ENCODE measurements around the gene GRN.
A peak's percentile ranks its signal among the peaks of the same experiment; 100 is the strongest.

The GRN gene

GRCh38 chr17:44355642-44356099 lies 10.6 kb downstream of the GRN start:
- no peak overlapping the region for H3K4me3 ChIP-seq (ENCODE audit: low read depth, low read length)
- peaks cover under 1% of the 10 kb centered on the region for H3K4me1 ChIP-seq (ENCODE audit: control insufficient read depth, insufficient read depth, low read length, unreplicated experiment)
- H3K27me3 ChIP-seq (ENCODE audit: insufficient read depth, low read length): no peaks in the 10 kb centered on the region
- no peak overlapping the region for H3K27ac ChIP-seq (ENCODE audit: low read depth, low read length)
- no peaks in the 10 kb centered on the region for H3K79me2 ChIP-seq (ENCODE audit: control insufficient read depth, insufficient read depth, low read length, unreplicated experiment)
- peaks cover 3% of the 10 kb centered on the region; the same call in 1 of the 2 replicates for H3K36me3 ChIP-seq (ENCODE audit: insufficient read depth, low read length)
- no peak overlapping the region for H2AFZ ChIP-seq (ENCODE audit: low read length, unreplicated experiment)

- H3K27me3 ChIP-seq (ENCODE audit: insufficient read depth, low read length): no peaks in the 10 kb centered on the region
- no peak overlapping the region for H3K4me3 ChIP-seq (ENCODE audit: low read depth, low read length)
- no peaks in the 10 kb centered on the region; the same call in 1 of the 2 replicates for H3K36me3 ChIP-seq (ENCODE audit: insufficient read depth, low read length)
- peaks cover 6% of the 10 kb centered on the region for H3K4me1 ChIP-seq (ENCODE audit: control insufficient read depth, insufficient read depth, low read length, unreplicated experiment)
- H3K27ac ChIP-seq (ENCODE audit: low read depth, low read length): no peak overlapping the region
- H2AFZ ChIP-seq (ENCODE audit: low read length, unreplicated experiment): no peak overlapping the region
- no peaks in the 10 kb centered on the region for H3K79me2 ChIP-seq (ENCODE audit: control insufficient read depth, insufficient read depth, low read length, unreplicated experiment)
These were observed 11.1 kb downstream of the GRN start for GRCh38 chr17:44356241-44356640.

- H3K27me3 ChIP-seq (ENCODE audit: insufficient read depth, low read length): no peaks in the 10 kb centered on the region
- peaks cover 13% of the 10 kb centered on the region for H3K4me1 ChIP-seq (ENCODE audit: control insufficient read depth, insufficient read depth, low read length, unreplicated experiment)
- H3K4me3 ChIP-seq (ENCODE audit: low read depth, low read length): no peak overlapping the region
- H3K27ac ChIP-seq (ENCODE audit: low read depth, low read length): no peak overlapping the region
- H2AFZ ChIP-seq (ENCODE audit: low read length, unreplicated experiment): no peak overlapping the region
- H3K36me3 ChIP-seq (ENCODE audit: insufficient read depth, low read length): no peaks in the 10 kb centered on the region
- no peaks in the 10 kb centered on the region for H3K79me2 ChIP-seq (ENCODE audit: control insufficient read depth, insufficient read depth, low read length, unreplicated experiment)
These were observed 13.0 kb downstream of the GRN start for GRCh38 chr17:44358066-44358465.

GRCh38 chr17:44359006-44359405 lies 13.9 kb downstream of the GRN start:
- Histone ChIP-seq H2AFZ (ENCODE audit: low read length, unreplicated experiment) (no peak overlapping the region), H3K4me3 (ENCODE audit: low read depth, low read length) (no peak overlapping the region), H3K4me1 (ENCODE audit: control insufficient read depth, insufficient read depth, low read length, unreplicated experiment) (peaks cover 13% of the 10 kb centered on the region), H3K27me3 (ENCODE audit: insufficient read depth, low read length) (no peaks in the 10 kb centered on the region), H3K27ac (ENCODE audit: low read depth, low read length) (no peak overlapping the region), H3K79me2 (ENCODE audit: control insufficient read depth, insufficient read depth, low read length, unreplicated experiment) (no peaks in the 10 kb centered on the region), H3K36me3 (ENCODE audit: insufficient read depth, low read length) (no peaks in the 10 kb centered on the region)

- no peak overlapping the region for H2AFZ ChIP-seq (ENCODE audit: low read length, unreplicated experiment)
- H3K79me2 ChIP-seq (ENCODE audit: control insufficient read depth, insufficient read depth, low read length, unreplicated experiment): no peaks in the 10 kb centered on the region
- no peaks in the 10 kb centered on the region for H3K36me3 ChIP-seq (ENCODE audit: insufficient read depth, low read length)
- no peaks in the 10 kb centered on the region for H3K27me3 ChIP-seq (ENCODE audit: insufficient read depth, low read length)
- peaks cover 13% of the 10 kb centered on the region for H3K4me1 ChIP-seq (ENCODE audit: control insufficient read depth, insufficient read depth, low read length, unreplicated experiment)
- no peak overlapping the region for H3K27ac ChIP-seq (ENCODE audit: low read depth, low read length)
- H3K4me3 ChIP-seq (ENCODE audit: low read depth, low read length): no peak overlapping the region
These were observed 14.5 kb downstream of the GRN start for GRCh38 chr17:44359458-44360143.

- Histone ChIP-seq H3K4me3 (ENCODE audit: low read depth, low read length) (no peak overlapping the region), H3K27me3 (ENCODE audit: insufficient read depth, low read length) (peaks cover 4% of the 10 kb centered on the region; the same call in 1 of the 2 replicates), H3K79me2 (ENCODE audit: control insufficient read depth, insufficient read depth, low read length, unreplicated experiment) (no peaks in the 10 kb centered on the region), H3K27ac (ENCODE audit: low read depth, low read length) (no peak overlapping the region), H3K36me3 (ENCODE audit: insufficient read depth, low read length) (no peaks in the 10 kb centered on the region), H2AFZ (ENCODE audit: low read length, unreplicated experiment) (no peak overlapping the region), H3K4me1 (ENCODE audit: control insufficient read depth, insufficient read depth, low read length, unreplicated experiment) (peaks cover 13% of the 10 kb centered on the region)
These were observed 15.0 kb downstream of the GRN start for GRCh38 chr17:44360144-44360533.

GRCh38 chr17:44360826-44361225 lies 15.7 kb downstream of the GRN start:
- no peak overlapping the region for H3K27ac ChIP-seq (ENCODE audit: low read depth, low read length)
- peaks cover 13% of the 10 kb centered on the region for H3K4me1 ChIP-seq (ENCODE audit: control insufficient read depth, insufficient read depth, low read length, unreplicated experiment)
- no peak overlapping the region for H2AFZ ChIP-seq (ENCODE audit: low read length, unreplicated experiment)
- no peak overlapping the region for H3K4me3 ChIP-seq (ENCODE audit: low read depth, low read length)
- H3K27me3 ChIP-seq (ENCODE audit: insufficient read depth, low read length): peaks cover 11% of the 10 kb centered on the region
- no peaks in the 10 kb centered on the region for H3K79me2 ChIP-seq (ENCODE audit: control insufficient read depth, insufficient read depth, low read length, unreplicated experiment)
- H3K36me3 ChIP-seq (ENCODE audit: insufficient read depth, low read length): no peaks in the 10 kb centered on the region

- Histone ChIP-seq H3K4me3 (ENCODE audit: low read depth, low read length) (no peak overlapping the region), H3K4me1 (ENCODE audit: control insufficient read depth, insufficient read depth, low read length, unreplicated experiment) (peaks cover 13% of the 10 kb centered on the region), H3K27me3 (ENCODE audit: insufficient read depth, low read length) (peaks cover 18% of the 10 kb centered on the region), H3K27ac (ENCODE audit: low read depth, low read length) (no peak overlapping the region), H2AFZ (ENCODE audit: low read length, unreplicated experiment) (no peak overlapping the region), H3K79me2 (ENCODE audit: control insufficient read depth, insufficient read depth, low read length, unreplicated experiment) (no peaks in the 10 kb centered on the region), H3K36me3 (ENCODE audit: insufficient read depth, low read length) (no peaks in the 10 kb centered on the region)
These were observed 16.5 kb downstream of the GRN start for GRCh38 chr17:44361292-44362260.

GRCh38 chr17:44362459-44362948 lies 17.4 kb downstream of the GRN start:
- peak overlapping the region; percentile 89 for H2AFZ ChIP-seq (ENCODE audit: low read length, unreplicated experiment)
- no peaks in the 10 kb centered on the region for H3K36me3 ChIP-seq (ENCODE audit: insufficient read depth, low read length)
- no peaks in the 10 kb centered on the region for H3K79me2 ChIP-seq (ENCODE audit: control insufficient read depth, insufficient read depth, low read length, unreplicated experiment)
- H3K27ac ChIP-seq (ENCODE audit: low read depth, low read length): no peak overlapping the region
- peaks cover 13% of the 10 kb centered on the region for H3K4me1 ChIP-seq (ENCODE audit: control insufficient read depth, insufficient read depth, low read length, unreplicated experiment)
- H3K27me3 ChIP-seq (ENCODE audit: insufficient read depth, low read length): peaks cover 25% of the 10 kb centered on the region
- peak overlapping the region; percentile 82 for H3K4me3 ChIP-seq (ENCODE audit: low read depth, low read length)

- Histone ChIP-seq H3K36me3 (ENCODE audit: insufficient read depth, low read length) (no peaks in the 10 kb centered on the region), H3K4me1 (ENCODE audit: control insufficient read depth, insufficient read depth, low read length, unreplicated experiment) (peaks cover 13% of the 10 kb centered on the region), H3K27me3 (ENCODE audit: insufficient read depth, low read length) (peaks cover 28% of the 10 kb centered on the region), H3K4me3 (ENCODE audit: low read depth, low read length) (peak overlapping the region; percentile 82), H3K27ac (ENCODE audit: low read depth, low read length) (no peak overlapping the region), H2AFZ (ENCODE audit: low read length, unreplicated experiment) (peak overlapping the region; percentile 89), H3K79me2 (ENCODE audit: control insufficient read depth, insufficient read depth, low read length, unreplicated experiment) (no peaks in the 10 kb centered on the region)
These were observed 18.0 kb downstream of the GRN start for GRCh38 chr17:44362949-44363612.
